Naive thymus-derived CD8-positive, alpha-beta T cell (primary cell): ENCODE data around the gene CARD10. TPM values are rescaled to one million over a fixed set of nuclear protein-coding genes. Genes with fewer than 3 reads are reported as not detected.
"Not testable (repeated sequence)": the region's sequence is repeated elsewhere in the genome, so short reads cannot be mapped to it uniquely, and the experiment has no call there.

Experiments
- ATAC-seq, 2 donors: fragments of 150-1000 bp; cut with Tn5 transposase in 1 of 2; sonication (Bioruptor Pico), chemical (Tn5 transposase) in 1 of 2; 1 replicate in 1 of 2; 2 replicates in 1 of 2; pipeline ENCODE4 v1.10.0; 2021; ENCODE audit warnings: mild to moderate bottlenecking in 2 of 2, moderate library complexity in 2 of 2
- POLR2A ChIA-PET: fragments of 350-600 bp; sonication (Branson Sonifier 250); formaldehyde crosslinking; loops from one replicate; lab custom pipeline; 2021; ENCODE audit warnings: antibody characterized with exemption; lab: Charles Lee
- DNase-seq, 10 donors: peaks; one replicate each; pipeline versions ENCODE4 v3.0.0 to v3.0.0-alpha.2; 2020 to 2022
- H3K27ac Mint-ChIP-seq, 10 donors: one replicate each; pipeline ENCODE4 v1.8.0; 2020 to 2022; ENCODE audit warnings: mild to moderate bottlenecking in 10 of 10, mixed read lengths in 10 of 10, moderate library complexity in 4 of 10, inconsistent platforms in 1 of 10
- H3K27me3 Mint-ChIP-seq, 5 donors: one replicate each; pipeline ENCODE4 v1.8.0; 2021 to 2022; ENCODE audit warnings: mixed read lengths in 5 of 5
- H3K36me3 Mint-ChIP-seq, 3 donors: one replicate each; pipeline ENCODE4 v1.8.0; 2020 to 2022; ENCODE audit warnings: mixed read lengths in 3 of 3, mild to moderate bottlenecking in 2 of 3, inconsistent platforms in 1 of 3
- H3K4me1 Mint-ChIP-seq, 4 donors: one replicate each; pipeline ENCODE4 v1.8.0; 2021 to 2022; ENCODE audit warnings: mixed read lengths in 4 of 4
- H3K4me3 Mint-ChIP-seq, 10 donors: one replicate each; pipeline ENCODE4 v1.8.0; 2020 to 2022; ENCODE audit warnings: mild to moderate bottlenecking in 10 of 10, mixed read lengths in 10 of 10, moderate library complexity in 6 of 10, inconsistent platforms in 1 of 10
- H3K9me3 Mint-ChIP-seq, 9 donors: one replicate each; pipeline ENCODE4 v1.8.0; 2020 to 2022; ENCODE audit warnings: mixed read lengths in 9 of 9, mild to moderate bottlenecking in 3 of 9, inconsistent platforms in 1 of 9, moderate library complexity in 1 of 9
- polyA plus RNA-seq, 3 donors: library from polyadenylated mRNA; unstranded; fragments of 300-500 nt; fragmentation: Illumina TruSeq; gene quantifications; one replicate each; pipeline ENCODE4 v1.2.3, GENCODE V29; 2021
- total RNA-seq, 8 experiments: library from RNA in 2 of 8; stranded (reverse) in 2 of 8; gene quantifications; one replicate each; pipeline ENCODE4 v1.2.3 and lab custom pipeline; 2021 to 2026

Gene CARD10
- total and polyA plus RNA-seq, 5 experiments from 2014 or later, result 0.22 to 1.4 (median 1.2) TPM; not detected in 2

- Mint-ChIP-seq H3K4me3 (no peak overlapping the region), H3K27me3 (no peaks in the 10 kb centered on the region), H3K4me1 (peaks cover 4 to 23% (median 15%) of the 10 kb centered on the region in 4 donors), H3K9me3 (no peaks in the 10 kb centered on the region), H3K27ac (peak overlapping the region in 7 of 10 donors; percentile 11 to 75 (median 37)), H3K36me3 (peaks cover 0 to 90% (median 12%) of the 10 kb centered on the region in 3 donors)
- POLR2A ChIA-PET, result interaction anchor here (1.1 to 3.8 kb wide), 2 partner anchors 8 to 11 kb away, joined by 3 to 36 read pairs; partner anchors contain the start of gene MFNG
- ATAC-seq (no peak), DNase-seq (peak in 1 of 10 donors; percentile 3)
Observed at GRCh38 chr22:37474447-37475090, 44.6 kb downstream of the CARD10 start.

- ATAC-seq, result no peak
- Mint-ChIP-seq H3K27me3 (no peaks in the 10 kb centered on the region), H3K27ac (peak overlapping the region in 4 of 10 donors; percentile 27 to 64 (median 56)), H3K36me3 (peaks cover 0 to 88% (median 16%) of the 10 kb centered on the region in 3 donors), H3K9me3 (no peaks in the 10 kb centered on the region), H3K4me3 (peak overlapping the region in 1 of 10 donors; percentile 20), H3K4me1 (peaks cover 4 to 27% (median 15%) of the 10 kb centered on the region in 4 donors)
- POLR2A ChIA-PET, result interaction anchor here (1.1 to 3.8 kb wide), 2 partner anchors 10 to 12 kb away, joined by 3 to 36 read pairs; partner anchors contain the start of gene MFNG
- peak in 1 of 10 donors; percentile 21 for DNase-seq
Observed at GRCh38 chr22:37473437-37473946, 45.7 kb downstream of the CARD10 start.

- Mint-ChIP-seq H3K36me3 (peaks cover 0 to 85% (median 16%) of the 10 kb centered on the region in 3 donors), H3K27ac (peak overlapping the region in 8 of 10 donors; percentile 26 to 89 (median 56)), H3K4me3 (no peak overlapping the region), H3K9me3 (no peaks in the 10 kb centered on the region), H3K27me3 (no peaks in the 10 kb centered on the region), H3K4me1 (peaks cover 7 to 33% (median 18%) of the 10 kb centered on the region in 4 donors)
- DNase-seq (peak in 8 of 10 donors; percentile 28 to 75 (median 46)), ATAC-seq (peak; percentile 42 to 58)
- POLR2A ChIA-PET, result interaction anchor here (0.6 to 3.8 kb wide), 8 partner anchors 8 to 319 kb away, joined by 3 to 36 read pairs (median 4); partner anchors contain the start of genes CARD10 and MFNG
Observed at GRCh38 chr22:37472418-37473006, 46.7 kb downstream of the CARD10 start.

- Mint-ChIP-seq H3K36me3 (peaks cover 0 to 81% (median 16%) of the 10 kb centered on the region in 3 donors), H3K27ac (peak overlapping the region in 9 of 10 donors; percentile 26 to 89 (median 53)), H3K4me1 (peaks cover 7 to 33% (median 17%) of the 10 kb centered on the region in 4 donors), H3K27me3 (no peaks in the 10 kb centered on the region), H3K9me3 (no peaks in the 10 kb centered on the region), H3K4me3 (no peak overlapping the region)
- POLR2A ChIA-PET, result interaction anchor here (0.5 to 3.8 kb wide), 10 partner anchors 9 to 271 kb away, joined by 3 to 36 read pairs (median 5); partner anchors contain the start of genes CARD10 and MFNG
- DNase-seq, result no peak
- no peak for ATAC-seq
Observed at GRCh38 chr22:37471727-37472417, 47.3 kb downstream of the CARD10 start.

- Mint-ChIP-seq H3K4me1 (peaks cover 7 to 42% (median 16%) of the 10 kb centered on the region in 4 donors), H3K27ac (peak overlapping the region in 8 of 10 donors; percentile 6 to 89 (median 66)), H3K27me3 (no peaks in the 10 kb centered on the region), H3K9me3 (no peaks in the 10 kb centered on the region), H3K36me3 (peaks cover 0 to 81% (median 16%) of the 10 kb centered on the region in 3 donors), H3K4me3 (no peak overlapping the region)
- no peak for DNase-seq
- POLR2A ChIA-PET, result interaction anchor here (1.2 kb wide), 1 partner anchor 38 kb away, joined by 3 read pairs; no protein-coding TSS in a partner anchor
- ATAC-seq, result no peak
Observed at GRCh38 chr22:37470087-37470445, 49.1 kb downstream of the CARD10 start.

GRCh38 chr22:37469416-37470086 lies 49.7 kb downstream of the CARD10 start:
- peaks cover 7 to 46% (median 19%) of the 10 kb centered on the region in 4 donors for H3K4me1 Mint-ChIP-seq
- POLR2A ChIA-PET, result interaction anchor here (1.2 kb wide), 1 partner anchor 39 kb away, joined by 3 read pairs; no protein-coding TSS in a partner anchor
- no peak overlapping the region for H3K4me3 Mint-ChIP-seq
- ATAC-seq, result no peak
- DNase-seq, result no peak
- H3K36me3 Mint-ChIP-seq, result peaks cover 0 to 77% (median 13%) of the 10 kb centered on the region in 3 donors
- no peaks in the 10 kb centered on the region for H3K9me3 Mint-ChIP-seq
- H3K27ac Mint-ChIP-seq, result peak overlapping the region in 5 of 10 donors; percentile 51 to 69 (median 62)
- no peaks in the 10 kb centered on the region for H3K27me3 Mint-ChIP-seq

- H3K36me3 Mint-ChIP-seq, result peaks cover 0 to 66% (median 13%) of the 10 kb centered on the region in 3 donors
- H3K27ac Mint-ChIP-seq, result peak overlapping the region in 6 of 10 donors; percentile 25 to 85 (median 56)
- ATAC-seq, H3K27me3 Mint-ChIP-seq, H3K4me3 Mint-ChIP-seq, POLR2A ChIA-PET, H3K9me3 Mint-ChIP-seq, DNase-seq: not testable (repeated sequence)
- H3K4me1 Mint-ChIP-seq, result peaks cover 7 to 46% (median 21%) of the 10 kb centered on the region in 4 donors
Observed at GRCh38 chr22:37468201-37468695, 51.0 kb downstream of the CARD10 start.

- no peak for ATAC-seq
- DNase-seq, result no peak
- peaks cover 7 to 49% (median 19%) of the 10 kb centered on the region in 4 donors for H3K4me1 Mint-ChIP-seq
- H3K36me3 Mint-ChIP-seq, result peaks cover 0 to 59% (median 13%) of the 10 kb centered on the region in 3 donors
- H3K9me3 Mint-ChIP-seq, result no peaks in the 10 kb centered on the region
- no peaks in the 10 kb centered on the region for H3K27me3 Mint-ChIP-seq
- no peak overlapping the region for H3K4me3 Mint-ChIP-seq
- H3K27ac Mint-ChIP-seq, result peak overlapping the region in 4 of 10 donors; percentile 33 to 57 (median 48)
- POLR2A ChIA-PET, result no interaction called here
Observed at GRCh38 chr22:37467391-37467955, 51.7 kb downstream of the CARD10 start.

GRCh38 chr22:37464181-37464580 lies 55.0 kb downstream of the CARD10 start:
- peaks cover 0 to 47% (median 8%) of the 10 kb centered on the region in 3 donors for H3K36me3 Mint-ChIP-seq
- POLR2A ChIA-PET, result interaction anchor here (0.9 to 1.0 kb wide), 3 partner anchors 9 to 103 kb away, joined by 3 read pairs; partner anchors contain the start of gene MFNG
- peak overlapping the region in 5 of 10 donors; percentile 4 to 81 (median 34) for H3K27ac Mint-ChIP-seq

GRCh38 chr22:37462983-37463382 lies 56.2 kb downstream of the CARD10 start:
- Mint-ChIP-seq H3K27me3 (no peaks in the 10 kb centered on the region), H3K9me3 (no peaks in the 10 kb centered on the region), H3K27ac (peak overlapping the region in 2 of 10 donors; percentile 18 to 54), H3K4me1 (peaks cover under 1 to 32% (median 11%) of the 10 kb centered on the region in 4 donors), H3K4me3 (no peak overlapping the region), H3K36me3 (peaks cover 0 to 44% (median 12%) of the 10 kb centered on the region in 3 donors)
- DNase-seq (no peak), ATAC-seq (no peak)
- POLR2A ChIA-PET, result no interaction called here

More at GRCh38 chr22:37464181-37464580, 55.0 kb downstream of the CARD10 start:
- DNase-seq (no peak), ATAC-seq (no peak)
- no peaks in the 10 kb centered on the region for H3K27me3 Mint-ChIP-seq
- peaks cover 3 to 40% (median 16%) of the 10 kb centered on the region in 4 donors for H3K4me1 Mint-ChIP-seq
- no peak overlapping the region for H3K4me3 Mint-ChIP-seq
- H3K9me3 Mint-ChIP-seq, result no peaks in the 10 kb centered on the region

- peaks cover 0 to 43% (median 12%) of the 10 kb centered on the region in 3 donors for H3K36me3 Mint-ChIP-seq
- ATAC-seq (no peak), DNase-seq (no peak)
- H3K9me3 Mint-ChIP-seq, result no peaks in the 10 kb centered on the region
- H3K4me3 Mint-ChIP-seq, result no peak overlapping the region
- peak overlapping the region in 2 of 10 donors; percentile 12 to 45 for H3K27ac Mint-ChIP-seq
- no peaks in the 10 kb centered on the region for H3K27me3 Mint-ChIP-seq
- POLR2A ChIA-PET, result interaction anchor here (0.5 kb wide), 1 partner anchor 530 kb away, joined by 6 read pairs; no protein-coding TSS in a partner anchor
- peaks cover 0 to 32% (median 13%) of the 10 kb centered on the region in 4 donors for H3K4me1 Mint-ChIP-seq
Observed at GRCh38 chr22:37462436-37462835, 56.8 kb downstream of the CARD10 start.
